Measurements from ENCODE around the gene SLC35F1.

Gene SLC35F1

DNA sequence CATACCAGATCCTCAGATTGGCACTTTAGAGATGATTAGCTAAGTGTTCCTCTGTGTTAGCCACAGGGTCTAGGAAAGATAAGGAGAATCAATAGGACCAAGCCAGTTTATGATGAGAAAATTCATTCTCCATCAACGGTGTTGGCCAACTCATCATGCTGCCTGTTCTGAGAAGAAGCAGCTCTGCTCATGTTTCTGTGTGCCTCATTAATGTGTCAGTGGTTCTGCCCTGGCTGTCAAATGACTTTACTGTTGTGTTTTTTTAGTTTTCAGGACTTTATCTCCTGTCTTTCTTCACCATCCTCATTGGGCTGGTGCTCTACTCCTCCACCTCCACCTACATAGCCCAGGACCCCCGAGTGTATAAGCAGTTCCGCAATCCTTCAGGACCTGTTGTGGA lies 406.7 kb downstream of the SLC35F1 start:
- DNase-seq (ENCODE audit: low read depth in 2 of 2) = no peak

DNA sequence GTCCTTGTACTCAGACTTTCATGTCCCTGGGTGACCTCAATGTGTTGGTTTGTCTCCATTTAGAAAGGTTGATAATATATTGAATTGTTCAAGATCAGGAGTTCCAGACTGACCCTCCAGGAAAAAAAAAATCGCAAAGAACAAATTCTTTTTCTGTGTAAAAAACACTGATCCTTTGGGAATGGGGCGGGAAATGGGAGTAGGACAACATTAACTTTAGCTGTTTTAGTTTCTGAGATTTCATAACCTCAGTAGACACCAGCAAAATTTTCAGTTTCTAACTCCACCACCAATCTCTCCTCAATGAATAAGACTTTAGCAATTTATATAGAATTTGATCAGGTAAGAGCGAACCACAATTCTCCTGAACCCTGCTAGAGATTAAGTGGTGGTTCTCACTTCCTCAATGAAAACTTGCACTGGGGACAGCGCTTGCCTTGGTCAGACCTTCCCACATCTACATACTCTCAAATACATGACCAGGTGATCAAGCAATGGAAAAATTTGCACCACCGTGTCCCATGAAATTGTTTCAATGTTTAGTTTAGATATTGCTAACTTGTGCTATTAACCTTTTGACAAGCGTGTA lies 409.8 kb downstream of the SLC35F1 start:
- no peak for DNase-seq (ENCODE audit: low read depth in 2 of 2)

DNA sequence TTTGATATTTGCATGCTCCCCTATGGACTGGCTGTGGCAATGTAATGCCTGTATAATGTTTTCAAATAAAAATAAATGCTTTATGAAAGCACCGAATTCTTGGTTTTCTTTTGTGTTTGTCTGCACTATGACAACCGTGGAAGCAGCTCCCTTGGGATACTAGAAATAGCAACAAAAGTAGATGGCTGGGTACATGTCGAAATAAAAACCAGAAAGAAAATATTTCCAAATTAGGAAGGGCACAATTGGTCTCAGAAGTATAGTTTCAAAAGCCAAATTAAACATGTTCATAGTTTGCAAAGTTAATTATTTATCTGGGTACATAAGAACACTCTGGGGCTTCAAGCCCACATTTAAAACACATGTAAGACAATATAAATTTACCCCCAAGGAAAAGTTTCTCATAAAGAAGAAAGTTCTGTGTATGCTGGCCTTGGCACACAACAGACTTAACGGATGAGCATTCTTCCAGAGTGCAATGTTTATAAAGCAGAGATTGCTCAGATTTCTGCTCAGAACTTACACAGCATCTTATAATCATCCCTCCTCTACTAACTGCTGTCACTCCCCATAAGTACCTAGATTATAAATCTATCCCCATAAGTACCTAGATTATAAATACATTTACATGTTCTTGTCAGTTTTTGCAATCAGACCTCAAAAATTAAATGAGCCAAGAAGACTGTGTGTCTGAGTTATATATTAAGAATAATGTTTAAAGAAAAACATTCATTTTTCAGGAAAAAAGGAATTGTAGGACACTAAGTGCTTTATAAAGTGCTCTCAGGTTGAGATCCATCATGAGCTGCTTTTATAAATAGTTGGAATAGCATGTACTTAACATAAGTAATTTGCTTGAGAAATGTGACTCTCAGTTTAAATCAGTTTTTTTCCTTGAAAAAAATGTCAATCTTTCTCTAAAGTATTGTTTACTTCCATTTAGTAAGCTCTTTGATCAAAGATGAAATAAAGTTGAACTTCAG lies 410.8 kb downstream of the SLC35F1 start:
- no peak for DNase-seq (ENCODE audit: low read depth in 2 of 2)

DNA sequence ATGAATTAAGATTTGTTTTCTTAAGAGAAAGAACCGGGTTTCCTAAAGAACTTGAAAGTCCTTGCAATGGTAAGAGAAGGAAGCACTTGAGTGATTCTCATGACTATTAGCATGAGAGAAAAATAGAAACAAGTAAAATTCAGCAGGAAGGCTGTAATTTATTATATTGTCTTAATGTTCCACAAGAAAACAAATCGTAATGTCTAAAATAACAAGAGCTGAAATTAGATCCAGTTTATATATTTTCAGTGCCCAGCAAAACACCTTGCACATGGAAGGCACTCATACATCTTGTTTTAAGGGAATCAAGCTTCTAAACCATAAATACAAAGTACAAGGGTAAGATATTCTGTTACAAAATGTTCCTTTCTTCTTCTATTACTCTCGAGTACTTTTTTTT lies 411.6 kb downstream of the SLC35F1 start:
- no peak for DNase-seq (ENCODE audit: low read depth in 2 of 2)

DNA sequence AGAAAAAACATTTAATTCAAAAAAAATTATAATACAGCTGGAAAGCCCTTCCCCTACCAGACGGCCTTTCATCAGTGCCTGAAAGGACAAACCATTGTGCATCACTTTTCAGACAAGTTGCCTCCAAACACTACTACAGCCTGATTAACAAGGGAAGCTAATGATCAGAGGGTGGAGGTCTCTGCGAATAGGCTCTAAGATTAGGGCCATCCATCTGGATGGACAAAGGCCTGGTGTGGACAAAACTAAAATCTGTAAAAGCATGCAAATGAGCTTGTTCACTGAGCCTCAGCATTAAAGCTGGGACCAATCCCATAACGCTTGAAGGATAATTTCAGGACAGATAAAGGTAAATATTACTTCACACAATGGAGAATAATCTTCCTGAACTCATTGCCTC lies 412.4 kb downstream of the SLC35F1 start:
- DNase-seq (ENCODE audit: low read depth in 2 of 2) = no peak

DNA sequence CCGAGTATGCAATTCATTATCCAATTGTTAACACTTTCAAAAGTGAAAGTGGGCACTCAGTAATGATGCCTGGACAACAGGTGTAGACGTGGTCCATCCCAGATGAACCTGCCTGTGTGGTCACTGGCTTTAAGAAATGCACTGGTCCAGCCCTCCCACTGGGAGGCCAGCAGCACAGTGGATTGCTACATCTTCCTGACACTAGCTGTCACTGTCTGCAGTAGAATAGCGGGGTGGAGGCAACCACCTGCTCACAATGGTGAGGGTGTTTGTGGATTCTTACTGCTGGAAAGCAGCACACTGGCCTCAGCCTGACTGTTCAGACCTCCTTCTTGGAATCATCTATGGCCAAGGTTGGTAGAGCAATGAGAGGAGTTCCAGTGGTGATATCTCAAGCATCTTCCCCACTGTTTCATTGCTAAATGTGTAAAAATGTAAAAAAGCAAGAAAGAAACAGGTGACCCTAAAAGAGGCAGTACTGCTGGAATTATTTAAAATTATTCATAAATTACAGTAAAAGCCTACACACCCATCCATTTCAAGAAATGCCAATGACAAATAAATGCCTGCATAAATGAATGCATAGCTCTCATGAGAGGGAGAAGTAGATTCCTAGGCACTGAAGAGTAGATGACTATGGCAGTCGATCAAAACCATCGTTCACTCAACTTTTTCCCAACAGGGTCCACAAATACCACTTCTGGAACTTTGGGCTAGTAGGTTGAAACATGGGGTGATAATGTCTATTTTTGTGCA lies 413.0 kb downstream of the SLC35F1 start:
- DNase-seq (ENCODE audit: low read depth in 2 of 2) = no peak

DNA sequence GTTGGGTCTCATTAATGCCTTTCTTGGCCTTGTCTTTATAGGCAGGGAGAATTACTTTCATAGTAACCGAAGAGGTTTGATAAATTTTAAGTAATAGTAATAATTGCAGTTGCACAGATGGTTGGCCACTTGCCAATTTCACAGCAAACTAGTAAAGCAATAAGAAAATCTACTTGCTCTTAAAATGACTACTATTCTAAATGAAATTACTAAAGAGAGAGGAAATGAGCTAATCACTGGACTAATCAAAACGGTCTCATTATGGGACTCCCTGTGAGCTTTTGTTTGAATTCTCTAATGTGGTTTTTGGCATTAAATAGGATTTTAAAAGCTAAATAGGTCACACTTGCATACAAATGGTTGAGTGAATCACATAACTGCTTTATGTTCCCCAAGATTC lies 413.6 kb downstream of the SLC35F1 start:
- no peak for DNase-seq (ENCODE audit: low read depth in 2 of 2)

DNA sequence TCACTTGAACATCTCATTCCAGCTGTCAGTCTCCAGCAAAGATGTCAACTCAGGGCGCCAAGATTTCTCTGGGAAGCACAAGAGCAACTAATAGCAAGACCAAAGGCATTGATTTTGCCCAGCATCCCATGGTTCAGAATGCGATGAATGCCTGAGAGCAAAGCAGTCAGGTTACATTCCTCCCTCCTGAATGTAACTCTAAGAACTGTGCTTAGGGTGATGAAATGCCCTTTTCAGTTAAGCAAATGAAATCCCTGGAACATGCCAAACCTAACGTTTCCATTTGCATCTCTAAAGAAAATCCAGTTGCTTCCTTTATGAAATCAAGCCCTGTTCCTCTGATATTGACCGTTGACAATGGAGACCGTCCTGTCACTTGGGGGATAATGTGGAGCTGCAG lies 417.1 kb downstream of the SLC35F1 start:
- no peak for DNase-seq (ENCODE audit: low read depth in 2 of 2)

DNA sequence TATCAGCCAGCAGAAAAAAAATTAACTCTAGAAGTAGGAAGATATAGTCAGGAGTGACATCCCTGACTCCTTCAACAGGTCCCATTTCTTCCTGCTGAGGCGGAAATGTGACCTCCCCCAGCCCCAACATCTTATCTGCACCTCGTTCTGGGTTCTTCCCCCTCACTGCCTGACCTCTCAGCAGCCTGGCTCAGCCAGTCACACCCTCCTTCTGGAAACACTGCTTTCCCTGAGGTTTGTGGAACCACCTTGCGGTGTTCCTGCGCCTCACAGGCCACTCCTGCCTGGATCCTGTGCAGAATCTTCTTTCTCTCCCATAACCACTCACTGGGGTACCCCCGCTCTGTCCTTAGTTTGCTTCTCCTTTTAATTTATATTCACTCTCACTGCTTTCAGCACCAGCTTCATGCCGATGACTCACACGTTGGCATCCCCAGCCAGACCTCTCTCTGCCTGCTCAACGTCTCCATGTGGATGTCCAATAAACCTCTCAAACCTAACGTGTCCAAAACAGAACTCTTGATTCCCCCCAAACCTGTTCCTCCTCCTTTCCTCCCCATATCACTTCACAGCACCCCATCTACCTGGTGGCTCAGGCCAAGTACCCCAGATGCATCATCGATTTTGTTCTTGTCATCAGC lies 418.3 kb downstream of the SLC35F1 start:
- DNase-seq (ENCODE audit: low read depth in 2 of 2) = no peak

DNA sequence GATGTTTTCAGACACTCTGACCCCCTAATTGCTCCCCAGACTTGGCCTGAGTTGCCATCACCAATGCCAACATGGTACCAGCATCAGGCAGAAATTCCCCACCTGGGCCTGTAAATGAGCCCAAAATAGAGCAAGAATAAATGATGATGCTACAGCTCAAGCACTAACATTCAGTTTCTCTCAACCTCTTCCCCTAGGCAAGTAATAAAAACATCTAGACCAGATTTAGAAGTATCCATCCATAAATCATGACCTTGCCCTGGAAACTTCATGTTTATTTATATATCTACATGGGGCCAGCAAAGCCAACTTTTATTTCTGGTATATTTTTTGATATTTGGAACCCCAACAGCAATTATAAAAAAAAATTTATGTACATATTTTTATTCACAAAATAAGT lies 419.6 kb downstream of the SLC35F1 start:
- no peak for DNase-seq (ENCODE audit: low read depth in 2 of 2)

DNA sequence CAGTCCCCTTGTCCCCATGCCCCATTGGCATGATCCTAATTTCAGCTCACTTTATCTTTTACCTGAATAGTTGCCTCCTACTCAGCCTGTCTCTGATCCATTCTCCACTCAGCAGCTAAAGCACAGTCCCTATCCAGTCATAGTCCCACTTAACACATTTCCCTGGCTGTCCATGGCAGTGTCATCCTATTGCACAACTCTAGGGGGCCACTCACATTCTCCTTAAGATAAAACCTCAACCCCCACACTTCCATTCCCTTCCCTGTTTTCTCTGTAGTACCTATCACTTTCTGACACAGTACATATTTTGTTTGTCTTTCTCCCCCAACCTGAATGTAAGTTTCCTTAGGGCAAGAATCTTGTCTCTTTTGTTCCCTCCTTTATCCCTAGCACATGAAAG lies 420.2 kb downstream of the SLC35F1 start:
- DNase-seq (ENCODE audit: low read depth in 2 of 2) = no peak

DNA sequence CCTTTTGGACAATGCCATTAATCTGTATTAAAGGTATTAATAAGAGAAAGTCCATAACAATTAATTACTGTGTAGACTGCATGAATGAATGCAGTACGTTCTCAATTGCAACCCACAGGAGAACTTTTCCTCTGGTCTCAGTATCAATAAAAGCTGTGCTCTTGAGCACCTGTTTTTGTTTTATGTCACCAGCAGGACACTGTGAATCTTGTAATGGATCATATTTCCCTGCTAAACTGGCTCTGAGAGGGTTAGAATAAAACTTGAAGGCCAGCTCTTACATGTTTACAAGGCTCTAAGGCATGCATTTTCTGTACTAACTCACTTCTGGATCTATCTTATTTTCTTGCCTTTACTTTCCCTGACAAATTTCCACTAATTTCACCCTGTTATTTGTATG lies 426.7 kb downstream of the SLC35F1 start:
- no peak for DNase-seq (ENCODE audit: low read depth in 2 of 2)

DNA sequence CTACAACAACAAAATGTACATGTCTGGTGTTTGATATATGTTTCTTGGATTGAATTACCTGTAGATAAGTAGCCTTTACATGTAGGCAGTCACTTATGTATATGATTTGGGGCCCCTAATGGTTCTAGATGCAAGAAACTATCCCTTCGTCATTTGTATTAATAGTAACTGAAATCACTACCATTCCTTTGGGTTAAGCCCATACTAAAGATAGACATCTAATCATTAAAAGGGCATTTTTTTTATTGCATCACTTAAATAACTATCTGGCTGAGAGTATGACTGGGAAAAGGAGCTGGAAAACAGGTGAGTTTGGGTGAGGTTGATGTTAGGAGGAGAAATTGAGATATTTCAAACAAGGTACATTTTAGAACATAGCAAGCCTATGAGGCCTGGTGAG lies 427.6 kb downstream of the SLC35F1 start:
- no peak for DNase-seq (ENCODE audit: low read depth in 2 of 2)

DNA sequence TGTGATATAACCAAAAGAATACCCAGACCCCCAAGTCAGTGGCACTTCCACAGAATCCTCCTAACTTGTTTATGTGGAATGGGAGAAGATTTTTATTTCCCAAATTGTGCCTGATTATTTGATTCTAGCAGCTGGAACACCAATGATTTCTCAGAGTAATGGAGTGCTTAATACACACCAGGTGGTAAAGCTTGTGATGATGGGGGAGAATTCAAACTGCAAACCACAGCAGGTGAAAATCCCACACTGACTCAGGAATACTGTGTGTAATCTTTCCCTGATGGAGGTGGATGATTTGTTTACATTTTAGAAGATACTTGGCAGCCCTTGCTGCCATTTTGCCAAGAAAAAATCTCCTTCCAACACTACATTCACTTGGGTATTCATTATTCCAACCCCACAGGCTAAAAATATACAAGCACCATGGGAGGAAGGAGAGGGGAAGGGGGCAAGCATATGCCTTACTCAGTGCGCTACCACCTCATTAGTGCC lies 428.3 kb downstream of the SLC35F1 start:
- DNase-seq (ENCODE audit: low read depth in 2 of 2) = no peak

DNA sequence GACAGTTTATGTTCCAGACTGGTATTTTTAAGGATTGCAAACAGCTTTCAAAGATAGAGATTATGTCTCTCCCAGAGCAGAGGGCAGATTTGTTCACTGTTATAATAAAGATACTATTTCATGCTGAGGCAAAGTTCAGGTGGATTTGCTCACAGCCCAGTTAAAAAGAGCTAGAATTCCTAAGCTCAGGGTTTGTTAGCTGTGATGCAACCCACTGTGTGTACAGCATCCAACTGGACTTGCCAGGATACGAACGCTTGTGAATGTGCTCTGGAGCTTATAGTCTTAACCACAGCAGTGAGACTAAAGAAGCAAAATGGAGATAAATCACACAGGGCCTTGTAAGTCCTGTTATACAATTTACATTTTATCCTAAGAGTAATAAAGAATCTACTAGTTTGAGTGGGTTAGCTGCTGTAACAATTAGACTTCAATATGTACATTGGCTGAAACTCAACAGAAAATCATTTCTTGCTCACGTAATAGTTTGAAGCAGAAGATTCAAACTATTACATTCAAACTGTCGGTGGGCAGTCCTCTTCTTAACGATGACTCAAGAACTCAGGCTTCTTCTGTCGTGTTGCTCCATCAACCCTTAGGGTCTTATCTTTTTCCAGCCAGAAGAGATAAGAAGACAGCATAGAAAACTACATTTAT lies 437.1 kb downstream of the SLC35F1 start:
- DNase-seq (ENCODE audit: low read depth in 2 of 2) = no peak

DNA sequence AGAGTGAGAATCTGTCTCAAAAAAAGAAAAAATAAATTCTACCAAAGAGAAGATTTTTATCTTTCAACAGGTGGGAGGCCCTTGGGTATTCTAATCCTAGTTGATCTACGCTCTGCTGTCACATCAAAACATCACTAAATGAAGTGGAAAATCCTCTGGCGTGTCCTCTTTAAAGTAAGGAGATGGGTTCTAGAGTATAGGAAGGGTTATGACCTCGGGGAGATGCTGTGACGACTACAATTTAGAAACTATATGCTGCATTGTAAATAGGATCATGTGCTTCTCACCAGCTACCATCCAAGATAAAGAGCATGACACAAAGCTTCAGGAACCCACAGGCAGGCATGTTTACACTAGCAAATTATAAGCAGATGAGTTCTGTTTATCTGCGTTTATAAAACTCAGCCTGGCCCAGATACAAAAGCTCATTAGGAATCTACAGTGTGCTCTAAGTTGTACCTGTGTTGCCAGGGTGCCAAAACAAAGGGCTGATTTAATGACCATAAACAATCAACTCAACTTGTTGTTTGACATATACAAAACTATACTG lies 443.9 kb downstream of the SLC35F1 start:
- DNase-seq (ENCODE audit: low read depth in 2 of 2) = no peak

DNA sequence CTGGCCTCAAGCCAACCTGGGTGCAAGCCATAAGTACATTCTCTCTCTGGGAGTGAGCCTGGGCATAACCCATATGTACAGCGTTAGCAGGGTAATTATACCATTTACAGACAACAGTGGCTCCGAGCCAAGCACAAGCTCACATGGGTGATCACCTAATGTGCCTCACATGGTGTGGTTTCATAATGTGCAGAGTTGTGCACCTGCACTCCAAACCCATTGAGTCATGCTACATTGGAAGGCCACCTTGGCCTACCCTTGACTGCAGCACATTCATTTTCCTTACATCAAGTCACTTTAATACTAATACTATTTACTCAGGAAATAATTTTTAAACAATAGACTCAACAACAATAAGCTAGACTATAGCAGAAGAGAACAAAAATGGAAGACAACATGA lies 446.5 kb downstream of the SLC35F1 start:
- no peak for DNase-seq (ENCODE audit: low read depth in 2 of 2)

DNA sequence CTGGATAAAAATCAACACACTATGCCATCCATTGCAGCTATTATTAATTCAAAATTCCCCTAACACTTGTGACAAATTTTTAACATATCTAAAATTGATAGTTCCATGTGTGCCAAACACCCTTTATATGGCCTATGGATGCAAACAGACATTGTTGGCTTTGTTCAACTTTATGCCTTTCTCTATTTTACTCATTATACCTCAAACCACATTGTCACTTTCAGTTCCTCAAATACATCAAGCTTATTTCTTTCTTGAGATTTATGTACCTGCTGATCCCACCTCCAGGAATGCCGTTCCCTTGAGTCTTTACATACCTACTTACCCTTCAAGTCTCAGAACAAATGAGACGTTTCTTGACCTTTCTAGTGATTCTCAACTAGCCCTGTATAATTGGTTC lies 447.6 kb downstream of the SLC35F1 start:
- DNase-seq (ENCODE audit: low read depth in 2 of 2) = no peak

DNA sequence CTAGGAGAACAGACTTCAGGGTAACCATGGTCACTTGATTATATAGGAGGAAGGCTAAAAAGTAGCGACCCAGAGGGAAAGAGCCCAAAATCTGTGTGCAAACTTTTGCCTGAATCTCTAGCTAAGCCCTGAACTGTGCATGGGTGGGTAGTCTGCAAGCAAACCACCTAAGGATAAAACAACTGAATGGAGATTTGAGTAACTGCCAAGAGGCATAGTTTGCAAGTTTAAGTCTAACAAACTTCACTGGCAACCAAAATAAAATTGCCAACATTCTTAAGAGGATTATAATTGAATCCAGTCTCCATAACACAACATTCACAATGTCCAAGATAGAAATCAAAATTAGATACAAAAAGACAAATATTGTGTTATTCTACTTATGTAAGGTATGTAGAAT lies 449.0 kb downstream of the SLC35F1 start:
- DNase-seq (ENCODE audit: low read depth in 2 of 2) = no peak

DNA sequence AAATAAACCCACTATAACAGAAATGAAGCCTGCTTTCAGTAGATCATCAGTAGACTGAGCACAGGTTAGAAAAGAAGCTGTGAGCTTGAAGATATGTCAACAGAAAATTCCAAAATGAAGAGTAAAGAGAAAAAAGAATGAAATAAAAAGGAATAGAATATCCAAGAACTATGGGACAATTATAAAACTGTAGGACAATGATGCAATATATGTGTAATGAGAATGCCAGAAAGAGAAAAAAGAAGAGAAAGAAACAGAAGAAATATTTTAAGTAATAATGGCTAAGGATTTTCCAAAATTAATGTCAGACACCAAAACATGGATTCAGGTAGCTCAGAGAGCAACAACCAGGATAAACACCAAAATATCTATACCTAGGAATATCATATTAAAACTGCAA lies 449.6 kb downstream of the SLC35F1 start:
- DNase-seq (ENCODE audit: low read depth in 2 of 2) = no peak

Data from activated CD8-positive, alpha-beta memory T cell treated with anti-CD3 and anti-CD28 coated beads for 4 hours (primary cell).